GM21515 (cell line): Measurements from ENCODE around the gene NOSIP.

Experiments
- ATAC-seq: cut with Tn5 transposase; IDR thresholded peaks from one replicate; pipeline ENCODE4 v1.9.1; 2021; ENCODE audit not compliant: unreplicated experiment

NOSIP gene

GRCh38 chr19:49546825-49547565 lies 33.4 kb downstream of the NOSIP start:
- ATAC-seq = no peak

DNA sequence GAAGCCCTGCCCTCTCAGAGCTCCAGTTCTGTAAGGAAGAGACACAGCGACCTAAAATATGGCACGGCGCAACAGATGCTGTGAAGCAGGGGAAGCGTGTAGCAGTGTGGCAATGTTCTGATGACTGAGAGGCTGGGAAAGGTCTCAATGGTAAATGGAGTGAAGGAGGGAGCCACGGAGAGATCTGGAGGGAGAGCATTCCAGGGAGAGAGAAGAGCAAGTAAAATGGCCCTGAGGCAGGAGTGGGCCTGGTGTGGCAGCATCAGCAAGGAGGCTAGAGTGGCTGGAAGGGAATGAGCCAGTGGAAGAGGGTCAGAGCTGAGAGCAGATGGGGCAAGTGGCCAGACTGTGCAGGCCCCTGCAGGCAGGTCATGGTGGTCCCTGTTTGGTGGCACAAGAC lies 36.2 kb downstream of the NOSIP start:
- no peak for ATAC-seq

GRCh38 chr19:49543032-49543431 lies 37.3 kb downstream of the NOSIP start:
- ATAC-seq = no peak

DNA sequence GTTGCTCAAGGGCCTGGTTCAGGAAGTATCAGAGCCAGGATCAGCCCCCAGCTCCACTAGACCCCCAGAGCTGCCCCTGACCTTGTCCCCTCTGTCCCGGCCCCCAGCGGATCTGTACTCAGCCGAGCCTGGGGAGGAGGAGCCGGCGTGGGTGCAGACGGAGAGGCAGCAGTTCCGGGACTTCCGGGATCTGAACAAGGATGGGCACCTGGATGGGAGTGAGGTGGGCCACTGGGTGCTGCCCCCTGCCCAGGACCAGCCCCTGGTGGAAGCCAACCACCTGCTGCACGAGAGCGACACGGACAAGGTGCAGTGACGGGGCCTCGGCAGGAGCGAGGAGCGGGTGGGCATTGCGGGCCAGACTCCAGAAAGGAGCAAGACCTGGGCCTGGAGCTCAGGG lies 37.9 kb downstream of the NOSIP start:
- no peak for ATAC-seq

DNA sequence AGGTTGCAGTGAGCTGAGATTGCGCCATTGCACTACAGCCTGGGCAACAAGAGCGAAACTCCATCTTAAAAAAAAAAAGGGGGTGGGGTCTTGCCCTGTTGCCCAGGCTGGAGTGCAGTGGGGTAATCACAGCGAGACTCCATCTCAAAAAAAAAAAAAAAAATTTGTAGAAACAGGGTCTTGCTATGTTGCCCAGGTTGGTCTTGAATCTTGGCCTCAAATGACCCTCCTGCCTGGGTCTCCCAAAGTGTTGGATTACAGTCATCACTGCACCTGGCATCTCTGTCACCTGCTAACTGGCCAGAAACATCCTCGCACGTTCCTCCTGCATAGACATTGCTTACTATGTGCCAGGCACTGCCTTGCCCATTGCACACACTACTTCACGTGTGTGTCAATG lies 38.4 kb downstream of the NOSIP start:
- no peak for ATAC-seq

DNA sequence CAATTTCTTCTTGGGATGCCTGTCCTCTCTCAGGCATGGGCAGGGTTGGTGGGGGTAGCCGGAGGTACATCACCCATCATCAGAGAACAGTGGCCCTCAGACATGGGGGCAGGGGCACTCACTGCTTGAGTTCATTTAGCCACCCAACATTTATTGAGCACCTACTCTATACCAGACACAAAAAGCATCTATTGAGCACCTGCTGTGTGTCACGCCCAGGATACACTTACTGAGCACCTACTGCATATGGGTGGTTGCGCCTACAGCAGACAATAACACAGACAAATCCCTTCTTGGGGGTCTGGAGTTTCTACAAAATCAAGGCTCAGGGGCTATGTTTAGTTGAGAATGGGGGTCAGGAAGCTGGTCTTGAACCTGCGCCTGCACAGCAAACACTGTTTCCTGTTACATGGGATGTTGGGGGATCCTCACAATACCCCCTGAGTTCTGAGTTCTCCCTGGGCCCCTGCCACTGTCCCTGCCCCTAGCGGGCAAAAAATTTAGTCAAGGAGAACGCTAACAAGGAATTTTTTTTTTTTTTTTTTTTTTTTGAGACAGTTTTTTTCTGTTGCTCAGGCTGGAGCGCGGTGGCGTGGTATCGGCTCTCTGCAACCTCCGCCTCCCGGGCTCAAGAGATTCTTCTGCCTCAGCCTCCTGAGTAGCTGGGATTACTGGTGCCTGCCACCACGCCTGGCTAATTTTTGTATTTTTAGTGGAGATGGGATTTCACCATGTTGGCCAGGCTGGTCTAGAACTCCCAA lies 41.0 kb downstream of the NOSIP start:
- ATAC-seq = no peak

DNA sequence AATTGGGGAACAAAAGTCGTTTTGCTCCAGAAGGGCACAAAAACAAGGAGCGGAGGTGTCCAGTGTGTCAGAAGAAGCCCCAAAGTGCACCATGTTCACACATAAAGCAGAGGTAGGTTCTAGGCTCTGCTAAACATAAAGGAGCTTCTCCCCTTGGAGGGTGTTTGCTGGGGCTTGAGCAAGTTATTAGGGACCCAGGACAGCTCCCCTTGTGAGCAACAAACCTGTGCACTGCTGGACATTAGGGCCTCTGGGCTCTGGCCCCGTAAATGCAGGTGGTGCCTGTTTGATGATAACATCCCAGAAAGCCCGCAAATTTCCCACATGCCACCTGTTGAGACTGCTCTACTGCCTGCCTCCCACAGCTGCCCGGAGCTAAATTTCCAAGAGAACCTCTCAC lies 41.7 kb downstream of the NOSIP start:
- ATAC-seq = no peak

GRCh38 chr19:49536921-49537462 lies 43.4 kb downstream of the NOSIP start:
- ATAC-seq = no peak

DNA sequence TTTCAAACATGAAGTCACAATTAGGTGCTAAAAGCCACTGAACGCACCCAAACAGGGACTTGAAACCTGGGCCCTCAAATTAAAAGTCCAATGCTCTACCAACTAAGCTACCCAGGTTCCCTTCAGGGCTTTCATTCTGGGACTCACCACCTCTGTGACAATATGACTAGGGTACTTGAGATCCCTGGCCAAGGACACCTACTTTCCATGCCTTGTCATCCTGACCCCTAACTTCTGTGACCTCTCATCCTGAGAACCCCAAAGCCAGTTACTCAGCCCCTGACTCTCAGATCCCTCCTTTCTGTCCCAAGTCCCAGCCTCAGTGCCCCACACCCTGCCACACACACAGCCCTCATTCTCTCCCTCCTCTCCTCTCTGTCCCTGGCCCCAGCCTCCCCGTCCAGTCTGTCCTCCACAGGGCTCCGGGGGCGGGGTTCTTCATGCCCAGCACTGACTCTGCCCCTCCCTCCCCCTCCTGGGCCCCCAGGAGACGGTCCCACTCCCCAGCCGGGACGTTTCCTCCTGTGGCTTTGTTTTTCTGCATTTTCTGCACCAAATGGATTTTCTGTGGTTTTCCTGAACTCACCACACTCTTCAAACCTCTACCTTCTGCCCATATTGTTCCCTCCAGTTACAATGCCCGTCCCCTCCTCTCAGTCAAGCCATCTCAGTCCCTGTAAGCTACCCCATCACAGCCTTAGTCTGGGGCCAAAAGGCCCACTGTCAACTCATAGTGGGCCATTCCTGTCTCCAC lies 45.5 kb downstream of the NOSIP start:
- ATAC-seq = no peak

DNA sequence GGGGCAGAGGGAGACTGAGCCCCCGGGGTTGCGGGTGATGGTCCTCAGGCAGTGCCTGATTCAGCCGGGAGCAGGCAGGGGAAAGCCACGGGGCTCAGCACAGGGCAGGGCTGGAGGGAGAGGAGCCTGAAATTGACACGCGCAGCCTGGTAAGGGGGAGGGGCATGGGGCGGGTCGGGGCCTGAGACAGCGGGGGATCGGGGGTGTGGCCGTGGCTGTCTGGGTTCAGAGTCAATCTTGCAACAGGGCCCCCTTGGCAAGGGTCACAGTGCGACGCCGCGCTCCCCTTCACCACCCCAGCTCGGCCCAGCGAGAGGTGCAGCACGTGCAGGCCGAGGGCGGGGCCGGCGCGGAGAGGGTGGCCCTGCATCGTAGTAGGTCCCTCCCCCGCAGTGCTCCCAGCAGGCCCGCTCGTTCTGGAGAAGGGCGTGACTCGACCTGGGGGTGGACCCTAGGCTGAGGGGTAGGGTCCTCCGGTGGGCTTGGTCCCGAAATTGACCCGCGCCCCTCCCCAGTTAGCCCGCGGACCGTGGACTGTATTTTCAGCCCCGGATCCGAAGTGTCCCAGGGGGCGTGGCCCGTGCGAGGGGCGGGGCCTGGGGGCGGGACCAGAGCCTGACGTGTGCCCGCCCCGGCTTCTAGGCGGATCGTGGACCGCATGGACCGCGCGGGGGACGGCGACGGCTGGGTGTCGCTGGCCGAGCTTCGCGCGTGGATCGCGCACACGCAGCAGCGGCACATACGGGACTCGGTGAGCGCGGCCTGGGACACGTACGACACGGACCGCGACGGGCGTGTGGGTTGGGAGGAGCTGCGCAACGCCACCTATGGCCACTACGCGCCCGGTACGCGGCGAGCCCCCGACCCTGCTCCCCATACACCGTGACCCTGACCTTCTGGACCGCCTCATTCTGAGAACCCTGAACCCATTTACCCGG lies 46.5 kb downstream of the NOSIP start:
- ATAC-seq = peak; percentile 67

GRCh38 chr19:49530708-49531107 lies 49.6 kb downstream of the NOSIP start:
- no peak for ATAC-seq

DNA sequence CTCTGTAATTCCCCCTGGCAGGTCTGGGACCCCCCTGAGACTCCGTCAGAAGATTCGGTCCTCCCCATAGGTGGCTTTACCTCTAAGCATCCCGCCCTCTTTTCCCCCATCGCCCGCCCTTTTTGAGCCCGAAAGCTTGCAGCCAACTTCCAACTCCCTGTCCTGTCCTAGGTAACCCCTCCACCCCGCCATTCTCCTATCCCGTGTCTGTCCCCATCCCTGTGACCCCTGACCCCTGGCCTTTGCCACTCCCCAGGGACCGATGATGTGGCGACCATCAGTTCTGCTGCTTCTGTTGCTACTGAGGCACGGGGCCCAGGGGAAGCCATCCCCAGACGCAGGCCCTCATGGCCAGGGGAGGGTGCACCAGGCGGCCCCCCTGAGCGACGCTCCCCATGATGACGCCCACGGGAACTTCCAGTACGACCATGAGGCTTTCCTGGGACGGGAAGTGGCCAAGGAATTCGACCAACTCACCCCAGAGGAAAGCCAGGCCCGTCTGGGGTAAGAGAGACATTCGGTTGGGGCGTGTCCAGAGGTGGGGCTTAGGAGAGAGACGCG lies 52.1 kb downstream of the NOSIP start:
- ATAC-seq = no peak

DNA sequence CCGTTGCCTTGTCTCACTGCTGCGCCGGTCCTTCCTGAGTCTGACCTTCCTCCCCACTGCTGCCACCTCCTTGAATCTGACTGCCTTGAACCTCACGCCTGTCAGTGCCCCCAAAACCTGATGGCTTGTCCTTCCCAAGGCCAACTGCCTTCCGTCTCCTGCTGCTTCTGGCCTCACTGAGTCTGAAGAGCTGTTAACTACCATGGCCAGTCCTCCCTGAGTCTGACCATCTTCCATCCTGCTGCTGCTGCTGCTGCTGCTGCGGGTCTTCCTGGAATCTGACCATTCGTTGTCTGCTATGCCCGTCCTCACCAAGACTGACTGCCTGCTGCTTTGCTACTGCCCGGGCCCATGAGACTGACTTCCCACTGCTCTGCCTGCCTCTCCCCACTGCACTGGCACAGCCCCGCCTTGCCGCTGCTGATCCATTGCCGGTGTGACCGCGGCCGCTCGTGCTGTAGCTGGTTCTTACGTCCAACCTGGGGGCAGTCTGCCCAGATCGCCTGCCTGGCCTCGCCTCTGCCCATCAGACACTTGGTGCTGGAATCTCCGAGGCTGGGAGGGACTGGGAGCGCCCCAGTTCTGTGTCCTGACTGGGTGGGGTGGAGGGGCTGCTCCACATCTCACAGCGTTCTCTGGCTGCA lies 55.4 kb downstream of the NOSIP start:
- ATAC-seq = no peak

- no peak for ATAC-seq
Observed at GRCh38 chr19:49520705-49521319, 59.5 kb downstream of the NOSIP start.

GRCh38 chr19:49518033-49518432 lies 62.3 kb downstream of the NOSIP start:
- no peak for ATAC-seq

DNA sequence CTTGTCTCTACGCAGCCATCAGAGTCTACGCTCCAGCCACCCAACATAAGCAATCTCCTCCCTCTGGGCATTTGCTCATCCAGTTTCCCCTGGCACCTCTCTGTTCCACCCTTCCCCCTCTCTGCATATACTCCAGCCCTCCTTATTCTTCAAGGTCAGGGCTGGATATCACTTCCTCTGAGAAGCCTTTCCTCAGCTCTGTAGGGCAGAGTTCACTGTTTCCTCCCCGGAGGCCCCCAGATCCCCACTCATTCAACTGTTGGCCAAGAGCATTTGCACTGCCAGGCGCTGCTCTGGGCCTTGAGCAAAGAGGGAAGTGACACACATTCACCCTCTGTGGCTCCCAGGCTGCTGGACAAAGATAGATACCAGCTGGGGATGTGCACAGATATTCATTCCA lies 64.6 kb downstream of the NOSIP start:
- ATAC-seq = no peak

GRCh38 chr19:49514151-49514550 lies 66.2 kb downstream of the NOSIP start:
- no peak for ATAC-seq

- no peak for ATAC-seq
Observed at GRCh38 chr19:49513746-49514118, 66.6 kb downstream of the NOSIP start.
